NCI-H82 treated with DMSO at 0.1 percent for 48 hours (cell line): ENCODE results near the gene CYP4V2.
"Not testable (repeated sequence)": the region's sequence is repeated elsewhere in the genome, so short reads cannot be mapped to it uniquely, and the experiment has no call there.

Experiments
- DNase-seq: peaks from one replicate; lab custom pipeline; 2025; ENCODE audit not compliant: unreplicated experiment; lab: John Stamatoyannopoulos, UW

The CYP4V2 gene

DNA sequence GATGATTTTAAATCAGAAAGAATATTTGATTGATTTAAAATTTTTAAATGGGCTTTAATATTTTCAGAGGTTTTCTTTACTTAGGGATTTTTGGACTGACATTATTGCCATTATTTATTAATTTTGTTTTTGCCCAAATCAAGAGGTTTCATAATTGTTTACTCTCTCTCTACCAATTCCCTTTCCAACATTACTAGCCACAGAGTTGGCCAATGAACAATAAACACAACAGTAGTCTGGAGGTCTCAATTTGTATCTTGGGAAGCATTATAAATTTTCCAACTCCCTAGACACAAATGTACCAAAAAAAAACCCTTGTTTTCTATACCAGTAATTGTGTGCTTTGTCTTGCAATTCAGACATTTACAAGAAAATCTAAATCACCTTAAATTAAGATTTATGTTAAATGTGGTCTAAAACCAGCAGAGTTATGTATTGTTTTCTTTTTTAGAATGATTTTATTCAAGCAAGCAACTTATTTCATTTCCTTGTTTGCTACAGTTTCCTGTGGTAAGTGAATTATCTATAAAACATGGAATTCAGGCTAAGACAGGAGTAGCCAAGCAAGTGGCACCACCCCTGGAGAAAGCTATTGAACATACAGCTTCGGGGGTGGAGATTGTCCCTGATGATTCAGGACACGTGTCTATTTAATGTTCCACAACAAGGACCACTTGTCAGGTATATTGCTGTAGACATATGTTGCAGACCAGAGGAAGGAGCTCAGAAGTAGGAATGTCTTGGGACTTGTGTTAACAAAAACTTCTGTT lies 36.6 kb downstream of the CYP4V2 start:
- DNase-seq = no peak

- DNase-seq = no peak
Measured at GRCh38 chr4:186228514-186228894, 37.1 kb downstream of the CYP4V2 start.

DNA sequence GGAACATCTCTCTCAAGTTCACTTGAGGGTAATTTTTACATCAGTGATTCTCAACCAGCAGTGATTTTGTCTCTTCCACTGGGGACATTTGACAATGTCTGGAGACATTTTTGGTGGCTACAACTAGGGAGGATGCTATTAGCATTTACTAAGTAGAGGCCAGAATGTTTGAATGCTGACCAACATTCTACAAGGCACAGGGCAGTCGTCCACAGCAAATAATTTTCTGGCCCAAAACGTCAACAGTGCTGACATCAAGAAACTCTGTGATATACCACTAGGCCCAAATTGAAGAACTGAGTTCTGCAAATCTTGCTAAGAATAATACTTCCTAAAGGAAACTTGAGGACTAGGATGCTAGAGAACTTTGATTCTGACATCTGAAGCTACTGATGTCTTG lies 43.0 kb downstream of the CYP4V2 start:
- DNase-seq = no peak

DNA sequence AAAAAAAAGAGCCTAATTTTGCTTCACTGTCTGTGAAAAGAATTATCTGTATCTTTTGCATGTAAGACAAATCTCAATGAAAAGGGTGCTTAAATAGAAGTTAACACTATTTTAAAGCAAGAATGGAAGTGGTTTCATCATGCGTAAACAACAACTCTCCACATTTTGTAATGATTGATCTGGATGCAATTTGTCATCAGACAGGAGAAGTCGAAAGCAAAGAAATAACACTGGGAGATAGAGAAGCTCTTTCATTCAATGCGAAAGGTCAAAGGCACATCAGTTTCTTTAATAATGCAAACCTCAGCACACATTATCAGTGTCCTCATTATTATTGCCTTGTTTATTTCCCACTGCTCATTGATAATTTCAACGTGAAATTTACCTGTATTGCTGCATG lies 44.8 kb downstream of the CYP4V2 start:
- DNase-seq = no peak

DNA sequence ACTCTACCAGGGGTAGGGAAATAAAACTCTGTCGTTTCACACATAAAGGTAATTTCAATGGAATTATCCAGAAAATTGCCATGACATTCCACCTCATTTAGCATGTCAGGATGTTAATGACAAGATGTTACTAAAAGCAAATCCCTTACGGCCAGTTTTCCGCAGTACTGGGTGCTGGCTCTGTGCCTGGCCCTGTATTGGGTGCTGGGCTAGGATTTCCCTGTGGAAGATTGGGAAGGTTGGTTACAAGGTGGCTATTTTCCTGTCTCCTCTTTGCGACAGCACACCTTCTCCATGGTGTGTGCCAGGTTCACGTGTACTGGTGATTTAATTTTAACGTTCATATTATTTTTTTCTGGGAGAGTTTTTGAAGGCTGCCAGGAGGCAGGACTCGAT lies 49.1 kb downstream of the CYP4V2 start:
- no peak for DNase-seq

- no peak for DNase-seq
Measured at GRCh38 chr4:186240848-186241491, 49.6 kb downstream of the CYP4V2 start.

GRCh38 chr4:186241616-186242015 lies 50.2 kb downstream of the CYP4V2 start:
- no peak for DNase-seq

GRCh38 chr4:186242031-186242430 lies 50.7 kb downstream of the CYP4V2 start:
- DNase-seq = not testable (repeated sequence)

DNA sequence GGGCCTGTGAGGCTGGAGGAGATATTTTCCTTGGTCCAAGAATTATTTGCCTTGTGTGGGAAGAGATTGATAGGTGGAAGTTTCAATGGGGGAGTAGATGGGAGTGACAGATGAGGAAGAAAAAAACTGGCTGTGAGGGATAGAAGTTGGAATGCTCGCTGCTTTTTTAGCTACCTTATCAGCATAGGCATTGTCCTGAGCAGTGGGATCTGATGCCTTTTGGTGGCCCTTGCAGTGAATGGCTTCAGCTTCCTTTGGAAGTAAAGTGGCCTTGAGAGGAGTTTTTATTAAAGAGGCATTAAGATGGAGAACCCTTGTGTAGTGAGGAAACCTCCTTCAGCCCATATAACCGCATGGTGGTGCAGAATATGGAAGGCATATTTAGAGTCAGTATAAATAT lies 52.0 kb downstream of the CYP4V2 start:
- no peak for DNase-seq

DNA sequence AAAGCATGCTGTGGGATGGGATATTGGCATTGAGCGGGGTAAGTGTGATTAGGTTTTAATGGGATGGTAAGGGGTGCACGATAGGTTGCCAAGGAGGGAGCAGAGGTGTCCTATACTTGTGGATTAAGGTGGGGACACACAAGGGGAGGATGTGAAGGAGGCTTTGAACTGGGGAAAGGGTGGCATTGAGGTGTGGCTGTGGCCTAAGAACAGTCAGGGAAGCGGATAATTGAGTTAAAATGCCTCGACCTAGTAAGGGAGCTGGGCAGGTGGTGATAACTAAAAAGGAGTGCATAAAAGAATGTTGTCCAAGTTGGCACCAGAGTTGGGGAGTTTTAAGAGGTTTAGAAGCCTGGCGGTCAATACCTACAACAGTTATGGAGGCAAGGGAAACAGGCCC lies 53.5 kb downstream of the CYP4V2 start:
- DNase-seq = no peak

GRCh38 chr4:186247062-186247752 lies 55.8 kb downstream of the CYP4V2 start:
- not testable (repeated sequence) for DNase-seq

DNA sequence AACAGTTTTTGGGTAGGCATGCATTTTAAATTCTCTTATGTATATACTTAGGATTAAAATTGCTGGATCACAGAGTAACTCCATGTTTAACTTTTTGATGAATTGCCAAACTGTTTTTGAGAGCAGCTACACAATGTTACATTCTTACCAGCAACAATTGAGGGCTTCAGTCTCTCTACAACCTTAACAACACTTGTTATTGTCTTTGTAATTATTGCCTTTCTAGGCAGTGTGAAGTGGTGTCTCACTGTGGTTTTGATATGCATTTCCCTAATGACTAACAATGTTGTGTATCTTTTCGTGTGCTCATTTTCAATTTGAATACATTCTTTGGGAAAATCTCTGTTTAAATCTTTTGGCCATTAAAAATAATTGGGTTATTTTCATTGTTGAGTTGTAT lies 57.3 kb downstream of the CYP4V2 start:
- no peak for DNase-seq

- DNase-seq = no peak
Measured at GRCh38 chr4:186249785-186250754, 58.7 kb downstream of the CYP4V2 start.

- DNase-seq = no peak
Measured at GRCh38 chr4:186250760-186251159, 59.4 kb downstream of the CYP4V2 start.

GRCh38 chr4:186255122-186255521 lies 63.8 kb downstream of the CYP4V2 start:
- DNase-seq = no peak

- no peak for DNase-seq
Measured at GRCh38 chr4:186258216-186258811, 66.9 kb downstream of the CYP4V2 start.

GRCh38 chr4:186260117-186260503 lies 68.7 kb downstream of the CYP4V2 start:
- no peak for DNase-seq
